ENCODE data around the gene NEU3. TPM values are rescaled to one million over a fixed set of nuclear protein-coding genes. Genes with fewer than 3 reads are reported as not detected.
"Not testable (repeated sequence)": the region's sequence is repeated elsewhere in the genome, so short reads cannot be mapped to it uniquely, and the experiment has no call there.

The NEU3 gene
- total RNA-seq, 1 experiment from 2014 or later = 16.4 TPM

DNA sequence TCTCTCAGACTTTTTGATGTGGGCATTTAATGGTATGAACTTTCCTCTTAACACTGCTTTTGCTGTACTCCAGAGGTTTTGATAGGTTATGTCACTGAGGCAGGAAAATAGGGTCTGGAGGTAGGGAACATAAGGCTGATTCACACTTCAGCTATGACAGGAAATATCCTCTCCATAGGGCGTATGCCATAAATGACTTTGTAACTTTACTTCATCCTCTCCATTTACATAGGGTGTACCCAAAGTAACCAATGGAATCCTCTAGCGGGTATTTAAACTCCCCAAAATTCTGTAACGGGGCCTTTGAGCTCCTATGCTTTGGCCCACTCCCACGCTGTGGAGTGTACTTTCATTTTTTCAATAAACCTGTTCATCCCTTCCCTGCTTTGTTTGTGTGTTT, 58.5 kb downstream of the NEU3 start (continued):
- TF ChIP-seq, protein P1, sequence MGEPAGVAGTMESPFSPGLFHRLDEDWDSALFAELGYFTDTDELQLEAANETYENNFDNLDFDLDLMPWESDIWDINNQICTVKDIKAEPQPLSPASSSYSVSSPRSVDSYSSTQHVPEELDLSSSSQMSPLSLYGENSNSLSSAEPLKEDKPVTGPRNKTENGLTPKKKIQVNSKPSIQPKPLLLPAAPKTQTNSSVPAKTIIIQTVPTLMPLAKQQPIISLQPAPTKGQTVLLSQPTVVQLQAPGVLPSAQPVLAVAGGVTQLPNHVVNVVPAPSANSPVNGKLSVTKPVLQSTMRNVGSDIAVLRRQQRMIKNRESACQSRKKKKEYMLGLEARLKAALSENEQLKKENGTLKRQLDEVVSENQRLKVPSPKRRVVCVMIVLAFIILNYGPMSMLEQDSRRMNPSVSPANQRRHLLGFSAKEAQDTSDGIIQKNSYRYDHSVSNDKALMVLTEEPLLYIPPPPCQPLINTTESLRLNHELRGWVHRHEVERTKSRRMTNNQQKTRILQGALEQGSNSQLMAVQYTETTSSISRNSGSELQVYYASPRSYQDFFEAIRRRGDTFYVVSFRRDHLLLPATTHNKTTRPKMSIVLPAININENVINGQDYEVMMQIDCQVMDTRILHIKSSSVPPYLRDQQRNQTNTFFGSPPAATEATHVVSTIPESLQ (CRISPR knock-in tag; IDR thresholded peaks at IDR 0.05) = no peak
- TF ChIP-seq ETV6 (CRISPR knock-in tag; IDR thresholded peaks at IDR 0.05) (no peak), ZNF423 (CRISPR knock-in tag; IDR thresholded peaks at IDR 0.05) (no peak), NFYB (CRISPR knock-in tag; conservative IDR thresholded peaks at IDR 0.05; ENCODE audit: low read depth) (no peak), ZBTB21 (CRISPR knock-in tag; IDR thresholded peaks at IDR 0.05; ENCODE audit: borderline replicate concordance) (no peak)
- TF ChIP-seq, protein P2, sequence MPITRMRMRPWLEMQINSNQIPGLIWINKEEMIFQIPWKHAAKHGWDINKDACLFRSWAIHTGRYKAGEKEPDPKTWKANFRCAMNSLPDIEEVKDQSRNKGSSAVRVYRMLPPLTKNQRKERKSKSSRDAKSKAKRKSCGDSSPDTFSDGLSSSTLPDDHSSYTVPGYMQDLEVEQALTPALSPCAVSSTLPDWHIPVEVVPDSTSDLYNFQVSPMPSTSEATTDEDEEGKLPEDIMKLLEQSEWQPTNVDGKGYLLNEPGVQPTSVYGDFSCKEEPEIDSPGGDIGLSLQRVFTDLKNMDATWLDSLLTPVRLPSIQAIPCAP (CRISPR knock-in tag; IDR thresholded peaks at IDR 0.05) = no peak
- TF ChIP-seq, protein P3, sequence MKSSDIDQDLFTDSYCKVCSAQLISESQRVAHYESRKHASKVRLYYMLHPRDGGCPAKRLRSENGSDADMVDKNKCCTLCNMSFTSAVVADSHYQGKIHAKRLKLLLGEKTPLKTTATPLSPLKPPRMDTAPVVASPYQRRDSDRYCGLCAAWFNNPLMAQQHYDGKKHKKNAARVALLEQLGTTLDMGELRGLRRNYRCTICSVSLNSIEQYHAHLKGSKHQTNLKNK (CRISPR knock-in tag; IDR thresholded peaks at IDR 0.05) = no peak
- TF ChIP-seq, protein P4, sequence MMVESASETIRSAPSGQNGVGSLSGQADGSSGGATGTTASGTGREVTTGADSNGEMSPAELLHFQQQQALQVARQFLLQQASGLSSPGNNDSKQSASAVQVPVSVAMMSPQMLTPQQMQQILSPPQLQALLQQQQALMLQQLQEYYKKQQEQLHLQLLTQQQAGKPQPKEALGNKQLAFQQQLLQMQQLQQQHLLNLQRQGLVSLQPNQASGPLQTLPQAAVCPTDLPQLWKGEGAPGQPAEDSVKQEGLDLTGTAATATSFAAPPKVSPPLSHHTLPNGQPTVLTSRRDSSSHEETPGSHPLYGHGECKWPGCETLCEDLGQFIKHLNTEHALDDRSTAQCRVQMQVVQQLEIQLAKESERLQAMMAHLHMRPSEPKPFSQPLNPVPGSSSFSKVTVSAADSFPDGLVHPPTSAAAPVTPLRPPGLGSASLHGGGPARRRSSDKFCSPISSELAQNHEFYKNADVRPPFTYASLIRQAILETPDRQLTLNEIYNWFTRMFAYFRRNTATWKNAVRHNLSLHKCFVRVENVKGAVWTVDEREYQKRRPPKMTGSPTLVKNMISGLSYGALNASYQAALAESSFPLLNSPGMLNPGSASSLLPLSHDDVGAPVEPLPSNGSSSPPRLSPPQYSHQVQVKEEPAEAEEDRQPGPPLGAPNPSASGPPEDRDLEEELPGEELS (CRISPR knock-in tag; IDR thresholded peaks at IDR 0.05) = no peak

DNA sequence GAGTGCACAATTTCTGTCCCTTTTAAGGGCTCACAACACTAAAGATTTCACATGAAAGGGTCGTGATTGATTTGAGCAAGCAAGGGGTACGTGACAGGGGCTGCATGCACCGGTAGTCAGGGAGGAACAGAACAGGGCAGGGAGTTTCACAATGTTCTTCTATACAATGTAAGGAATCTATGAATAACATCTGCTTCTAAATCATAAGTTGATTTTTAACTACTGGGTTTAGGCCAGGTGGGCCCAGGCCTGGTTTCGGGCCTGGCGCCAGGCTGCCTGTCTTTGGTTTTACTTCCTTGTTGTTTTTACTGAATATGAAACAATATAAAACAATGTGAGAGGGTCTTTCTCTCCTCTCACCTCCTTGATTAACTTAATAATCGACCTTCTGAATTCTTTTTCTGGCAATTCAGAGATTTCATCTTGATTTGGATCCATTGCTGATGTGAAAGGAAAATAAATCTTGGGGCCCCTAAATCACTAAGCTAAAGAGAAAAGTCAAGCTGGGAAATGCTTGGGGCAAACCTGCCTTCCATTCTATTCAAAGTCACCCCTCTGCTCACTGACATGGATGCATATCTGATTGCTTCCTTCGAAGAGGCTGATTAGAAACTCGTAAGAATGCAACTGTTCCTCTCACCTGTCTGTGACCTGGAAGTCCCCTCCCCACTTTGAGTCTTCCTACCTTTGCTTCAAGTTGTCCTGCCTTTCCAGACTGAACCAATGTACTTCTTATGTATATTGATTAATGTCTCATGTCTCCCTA, 61.0 kb downstream of the NEU3 start:
- H3K36me3 Mint-ChIP-seq; DNase-seq (ENCODE audit: low spot score); H3K27ac Mint-ChIP-seq; ATAC-seq; POLR2A ChIA-PET; H3K4me1 Mint-ChIP-seq; H3K27me3 Mint-ChIP-seq (ENCODE audit: low read depth); H3K4me3 Mint-ChIP-seq: not testable (repeated sequence)
- CTCF ChIA-PET = interaction anchor here (1.3 to 2.7 kb wide), 3 partner anchors 13 to 191 kb away, joined by 3 to 6 read pairs (median 4); partner anchors contain the start of gene TPBGL
- peaks cover 17% of the 10 kb centered on the region for H3K9me3 Mint-ChIP-seq

DNA sequence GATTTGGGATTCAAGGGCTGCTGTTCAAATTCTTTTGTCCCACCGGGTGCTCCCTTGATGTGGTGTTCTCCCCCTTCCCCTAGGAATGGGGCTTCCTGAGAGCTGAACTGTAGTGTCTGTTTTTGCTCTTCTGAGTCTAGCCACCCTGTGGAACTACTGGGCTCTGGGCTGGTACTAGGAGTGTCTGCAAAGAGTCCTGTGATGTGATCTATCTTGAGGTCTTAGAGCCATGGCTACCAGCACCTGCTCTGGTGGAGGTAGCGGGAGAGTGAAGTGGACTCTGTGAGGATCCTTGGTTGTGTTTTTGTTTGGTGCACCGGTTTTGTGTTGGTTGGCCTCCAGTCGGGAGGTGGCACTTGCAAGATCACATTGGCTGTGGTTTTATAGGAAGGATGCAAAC, 61.8 kb downstream of the NEU3 start:
- DNase-seq (ENCODE audit: low spot score) = no peak

More for the DNA sequence above, 61.8 kb downstream of the NEU3 start:
- no peak for ATAC-seq
- peaks cover 17% of the 10 kb centered on the region for H3K9me3 Mint-ChIP-seq
- peaks cover 9% of the 10 kb centered on the region for H3K4me1 Mint-ChIP-seq
- H3K4me3 Mint-ChIP-seq = no peak overlapping the region
- peaks cover 4% of the 10 kb centered on the region; the same call in 1 of the 2 replicates for H3K27me3 Mint-ChIP-seq (ENCODE audit: low read depth)
- CTCF ChIA-PET = interaction anchor here (1.3 kb wide), 1 partner anchor 27 kb away, joined by 4 read pairs; no protein-coding TSS in a partner anchor
- peaks cover 6% of the 10 kb centered on the region; the same call in 1 of the 2 replicates for H3K36me3 Mint-ChIP-seq
- TF ChIP-seq ATF1 (CRISPR knock-in tag; IDR thresholded peaks at IDR 0.05) = no peak
- TF ChIP-seq NR1H2 (CRISPR knock-in tag; IDR thresholded peaks at IDR 0.05) = no peak
- no peak for TF ChIP-seq ZNF671 (CRISPR knock-in tag; IDR thresholded peaks at IDR 0.05)
- TF ChIP-seq, protein P5, sequence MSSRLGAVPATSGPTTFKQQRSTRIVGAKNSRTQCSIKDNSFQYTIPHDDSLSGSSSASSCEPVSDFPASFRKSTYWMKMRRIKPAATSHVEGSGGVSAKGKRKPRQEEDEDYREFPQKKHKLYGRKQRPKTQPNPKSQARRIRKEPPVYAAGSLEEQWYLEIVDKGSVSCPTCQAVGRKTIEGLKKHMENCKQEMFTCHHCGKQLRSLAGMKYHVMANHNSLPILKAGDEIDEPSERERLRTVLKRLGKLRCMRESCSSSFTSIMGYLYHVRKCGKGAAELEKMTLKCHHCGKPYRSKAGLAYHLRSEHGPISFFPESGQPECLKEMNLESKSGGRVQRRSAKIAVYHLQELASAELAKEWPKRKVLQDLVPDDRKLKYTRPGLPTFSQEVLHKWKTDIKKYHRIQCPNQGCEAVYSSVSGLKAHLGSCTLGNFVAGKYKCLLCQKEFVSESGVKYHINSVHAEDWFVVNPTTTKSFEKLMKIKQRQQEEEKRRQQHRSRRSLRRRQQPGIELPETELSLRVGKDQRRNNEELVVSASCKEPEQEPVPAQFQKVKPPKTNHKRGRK (CRISPR knock-in tag; IDR thresholded peaks at IDR 0.05; ENCODE audit: borderline replicate concordance) = no peak
- TF ChIP-seq, protein P2 (CRISPR knock-in tag; IDR thresholded peaks at IDR 0.05) = no peak
- POLR2A ChIA-PET = no interaction called here
- no peak overlapping the region for H3K27ac Mint-ChIP-seq

All from WTC11 (cell line).